ENCODE data around the gene ANKS1B. TPM values are rescaled to one million over a fixed set of nuclear protein-coding genes. Genes with fewer than 3 reads are reported as not detected.

ANKS1B gene
- polyA plus RNA-seq, 1 experiment: 0.27 TPM

GRCh38 chr12:98939350-98939749, 1045.4 kb downstream of the ANKS1B start:
- TF ChIP-seq, protein P1, sequence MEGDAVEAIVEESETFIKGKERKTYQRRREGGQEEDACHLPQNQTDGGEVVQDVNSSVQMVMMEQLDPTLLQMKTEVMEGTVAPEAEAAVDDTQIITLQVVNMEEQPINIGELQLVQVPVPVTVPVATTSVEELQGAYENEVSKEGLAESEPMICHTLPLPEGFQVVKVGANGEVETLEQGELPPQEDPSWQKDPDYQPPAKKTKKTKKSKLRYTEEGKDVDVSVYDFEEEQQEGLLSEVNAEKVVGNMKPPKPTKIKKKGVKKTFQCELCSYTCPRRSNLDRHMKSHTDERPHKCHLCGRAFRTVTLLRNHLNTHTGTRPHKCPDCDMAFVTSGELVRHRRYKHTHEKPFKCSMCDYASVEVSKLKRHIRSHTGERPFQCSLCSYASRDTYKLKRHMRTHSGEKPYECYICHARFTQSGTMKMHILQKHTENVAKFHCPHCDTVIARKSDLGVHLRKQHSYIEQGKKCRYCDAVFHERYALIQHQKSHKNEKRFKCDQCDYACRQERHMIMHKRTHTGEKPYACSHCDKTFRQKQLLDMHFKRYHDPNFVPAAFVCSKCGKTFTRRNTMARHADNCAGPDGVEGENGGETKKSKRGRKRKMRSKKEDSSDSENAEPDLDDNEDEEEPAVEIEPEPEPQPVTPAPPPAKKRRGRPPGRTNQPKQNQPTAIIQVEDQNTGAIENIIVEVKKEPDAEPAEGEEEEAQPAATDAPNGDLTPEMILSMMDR (IDR thresholded peaks at IDR 0.05; ENCODE audit: insufficient read depth, low read depth, low read length): peak; percentile 58
- POLR2A ChIA-PET: no interaction called here
- no peak overlapping the region for H3K4me3 ChIP-seq (ENCODE audit: low read depth, low read length)
- no peaks in the 10 kb centered on the region for H3K27me3 ChIP-seq (ENCODE audit: control insufficient read depth, insufficient read depth, low read length)
- DNase-seq (ENCODE audit: low read depth): peak; percentile 0
- no peaks in the 10 kb centered on the region for H3K36me3 ChIP-seq (ENCODE audit: control insufficient read depth, insufficient read depth, low read length)
- CTCF ChIA-PET: interaction anchor here (0.6 to 1.7 kb wide), 3 partner anchors 10 to 1519 kb away, joined by 3 read pairs; no protein-coding TSS in a partner anchor

- no peaks in the 10 kb centered on the region for H3K36me3 ChIP-seq (ENCODE audit: control insufficient read depth, insufficient read depth, low read length)
- no peak for DNase-seq (ENCODE audit: low read depth)
- ChIA-PET POLR2A (no interaction called here), CTCF (no interaction called here)
- no peaks in the 10 kb centered on the region for H3K27me3 ChIP-seq (ENCODE audit: control insufficient read depth, insufficient read depth, low read length)
- TF ChIP-seq, protein P1 (IDR thresholded peaks at IDR 0.05; ENCODE audit: insufficient read depth, low read depth, low read length): no peak
- H3K4me3 ChIP-seq (ENCODE audit: low read depth, low read length): no peak overlapping the region
Observed at GRCh38 chr12:98935847-98936246, 1048.9 kb downstream of the ANKS1B start.

- ChIA-PET POLR2A (no interaction called here), CTCF (no interaction called here)
- H3K36me3 ChIP-seq (ENCODE audit: control insufficient read depth, insufficient read depth, low read length): no peaks in the 10 kb centered on the region
- TF ChIP-seq, protein P1 (IDR thresholded peaks at IDR 0.05; ENCODE audit: insufficient read depth, low read depth, low read length): no peak
- no peak for DNase-seq (ENCODE audit: low read depth)
- H3K4me3 ChIP-seq (ENCODE audit: low read depth, low read length): no peak overlapping the region
- no peaks in the 10 kb centered on the region for H3K27me3 ChIP-seq (ENCODE audit: control insufficient read depth, insufficient read depth, low read length)
Observed at GRCh38 chr12:98922871-98923270, 1061.9 kb downstream of the ANKS1B start.

- POLR2A ChIA-PET: no interaction called here
- TF ChIP-seq, protein P1 (IDR thresholded peaks at IDR 0.05; ENCODE audit: insufficient read depth, low read depth, low read length): no peak
- Histone ChIP-seq H3K27me3 (ENCODE audit: control insufficient read depth, insufficient read depth, low read length) (no peaks in the 10 kb centered on the region), H3K4me3 (ENCODE audit: low read depth, low read length) (no peak overlapping the region), H3K36me3 (ENCODE audit: control insufficient read depth, insufficient read depth, low read length) (no peaks in the 10 kb centered on the region)
- DNase-seq (ENCODE audit: low read depth): no peak
- CTCF ChIA-PET: no interaction called here
Observed at GRCh38 chr12:98918176-98918863, 1066.4 kb downstream of the ANKS1B start.

GRCh38 chr12:98916106-98916505, 1068.6 kb downstream of the ANKS1B start:
- CTCF ChIA-PET: no interaction called here
- Histone ChIP-seq H3K4me3 (ENCODE audit: low read depth, low read length) (no peak overlapping the region), H3K36me3 (ENCODE audit: control insufficient read depth, insufficient read depth, low read length) (no peaks in the 10 kb centered on the region), H3K27me3 (ENCODE audit: control insufficient read depth, insufficient read depth, low read length) (no peaks in the 10 kb centered on the region)
- TF ChIP-seq, protein P1 (IDR thresholded peaks at IDR 0.05; ENCODE audit: insufficient read depth, low read depth, low read length): no peak
- DNase-seq (ENCODE audit: low read depth): no peak
- POLR2A ChIA-PET: no interaction called here
